Thoracic aorta (tissue), 2 donors: ENCODE results near the gene CPLX3. TPM values are rescaled to one million over a fixed set of nuclear protein-coding genes. Genes with fewer than 3 reads are reported as not detected.
"Not testable (repeated sequence)": the region's sequence is repeated elsewhere in the genome, so short reads cannot be mapped to it uniquely, and the experiment has no call there.

Experiments used
- ATAC-seq: fragments of 150-250 bp; one replicate; pipeline ENCODE4 v1.8.0; 2017; ENCODE audit warnings: low read depth; ENCODE audit not compliant: insufficient number of reproducible peaks, low FRiP score
- DNase-seq: peaks from one replicate; pipeline ENCODE4 v3.0.0-alpha.2; 2020; ENCODE audit warnings: low spot score
- H3K27ac ChIP-seq, 2 donors: fragments of 200-600 bp; sonication (generic); 1 replicate in 1 of 2; 2 replicates in 1 of 2; pipeline ENCODE4 v1.5.1; 2016; ENCODE audit warnings: mild to moderate bottlenecking in 2 of 2, moderate library complexity in 2 of 2
- H3K27me3 ChIP-seq: fragments of 200-600 bp; sonication (generic); replicated peaks from 2 replicates; pipeline ENCODE4 v1.6.0; 2016; ENCODE audit warnings: mild to moderate bottlenecking; ENCODE audit not compliant: insufficient read depth
- H3K36me3 ChIP-seq: fragments of 200-600 bp; sonication (generic); one replicate; pipeline ENCODE4 v1.5.1; 2016
- H3K4me1 ChIP-seq, 2 donors: fragments of 200-600 bp; sonication (generic); 1 replicate in 1 of 2; 2 replicates in 1 of 2; pipeline versions ENCODE4 v1.5.1 to v1.6.0; 2016; ENCODE audit warnings: low read depth in 2 of 2, mild to moderate bottlenecking in 1 of 2; ENCODE audit not compliant: control insufficient read depth in 1 of 2
- H3K4me3 ChIP-seq: fragments of 200-600 bp; sonication (generic); 2 replicates; pipeline ENCODE4 v1.5.1; 2016; ENCODE audit warnings: mild to moderate bottlenecking
- H3K9me3 ChIP-seq: fragments of 200-600 bp; sonication (generic); 2 replicates; pipeline ENCODE4 v1.5.1; 2016
- CTCF ChIP-seq: fragments of 200-600 bp; sonication (generic); IDR thresholded peaks from one replicate; pipeline ENCODE4 v1.5.1; 2019; ENCODE audit warnings: antibody characterized with exemption
- total RNA-seq, 2 donors: library from RNA; depleted of rRNA; stranded (reverse); fragments of >200 nt; gene quantifications; one replicate each; pipeline versions ENCODE4 v1.1.0 to v1.2.3, GENCODE V29; 2016

Gene CPLX3
- total RNA-seq, 2 donors from 2014 or later: not detected

GRCh38 chr15:74783072-74783807 lies 43.2 kb upstream of the CPLX3 start:
- H3K27ac ChIP-seq: peak overlapping the region in 1 of 2 donors; percentile 48
- H3K4me1 ChIP-seq: peaks cover 46 to 68% of the 10 kb centered on the region in 2 donors
- no peaks in the 10 kb centered on the region for H3K27me3 ChIP-seq
- no peaks in the 10 kb centered on the region for H3K36me3 ChIP-seq
- ATAC-seq (no peak), DNase-seq (no peak)
- TF ChIP-seq CTCF: no peak
- H3K9me3 ChIP-seq: no peaks in the 10 kb centered on the region
- H3K4me3 ChIP-seq: peak overlapping the region; percentile 88

- DNase-seq: no peak
- H3K36me3 ChIP-seq: no peaks in the 10 kb centered on the region
- no peak for TF ChIP-seq CTCF
- peak overlapping the region; percentile 88 for H3K4me3 ChIP-seq
- H3K27me3 ChIP-seq: no peaks in the 10 kb centered on the region
- no peak for ATAC-seq
- H3K9me3 ChIP-seq: no peaks in the 10 kb centered on the region
- peaks cover 51 to 74% of the 10 kb centered on the region in 2 donors for H3K4me1 ChIP-seq
- peak overlapping the region in 1 of 2 donors; percentile 48 for H3K27ac ChIP-seq
Observed at GRCh38 chr15:74783808-74784175, 42.6 kb upstream of the CPLX3 start.

GRCh38 chr15:74784426-74785193 lies 41.8 kb upstream of the CPLX3 start:
- ATAC-seq (no peak), DNase-seq (no peak)
- TF ChIP-seq CTCF: no peak
- H3K27me3 ChIP-seq: no peaks in the 10 kb centered on the region
- peak overlapping the region in 1 of 2 donors; percentile 73 for H3K27ac ChIP-seq
- H3K36me3 ChIP-seq: no peaks in the 10 kb centered on the region
- H3K4me3 ChIP-seq: peak overlapping the region; percentile 1
- no peaks in the 10 kb centered on the region for H3K9me3 ChIP-seq
- H3K4me1 ChIP-seq: peaks cover 59 to 82% of the 10 kb centered on the region in 2 donors

- DNase-seq (no peak), ATAC-seq (no peak)
- H3K9me3 ChIP-seq: no peaks in the 10 kb centered on the region
- H3K27ac ChIP-seq: peak overlapping the region; percentile 58 to 73
- H3K4me3 ChIP-seq: peak overlapping the region; percentile 1
- no peaks in the 10 kb centered on the region for H3K36me3 ChIP-seq
- peaks cover 67 to 90% of the 10 kb centered on the region in 2 donors for H3K4me1 ChIP-seq
- TF ChIP-seq CTCF: no peak
- no peaks in the 10 kb centered on the region for H3K27me3 ChIP-seq
Observed at GRCh38 chr15:74785194-74786032, 41.0 kb upstream of the CPLX3 start.

GRCh38 chr15:74786081-74786480 lies 40.3 kb upstream of the CPLX3 start:
- Histone ChIP-seq H3K4me1 (peaks cover 72 to 92% of the 10 kb centered on the region in 2 donors), H3K27ac (peak overlapping the region; percentile 58 to 73), H3K4me3 (peak overlapping the region; percentile 20)
- not testable (repeated sequence) for H3K9me3 ChIP-seq, H3K36me3 ChIP-seq, DNase-seq, H3K27me3 ChIP-seq, ATAC-seq
